BLaER1 treated with 17β-estradiol and CSF1 and Interleukin-3, amounts not matched to agents 10 nM and 100 nM (cell line): Measurements from ENCODE around the gene SKAP2.

Experiments used
- H3K27ac ChIP-seq, 11 experiments: shearing (Covaris generic); formaldehyde crosslinking; 2 replicates each; pipeline ENCODE4 v1.8.1; 2022
- H3K27me3 ChIP-seq, 11 experiments: shearing (Covaris generic); formaldehyde crosslinking; 2 replicates each; pipeline ENCODE4 v1.8.1; 2022
- H3K36me3 ChIP-seq, 11 experiments: shearing (Covaris generic); formaldehyde crosslinking; 2 replicates each; pipeline ENCODE4 v1.8.1; 2022
- H3K4me1 ChIP-seq, 10 experiments: shearing (Covaris generic); formaldehyde crosslinking; 2 replicates each; pipeline ENCODE4 v1.8.1; 2022
- H3K4me2 ChIP-seq, 11 experiments: shearing (Covaris generic); formaldehyde crosslinking; 2 replicates each; pipeline ENCODE4 v1.8.1; 2022
- H3K4me3 ChIP-seq, 10 experiments: shearing (Covaris generic); formaldehyde crosslinking; 2 replicates each; pipeline ENCODE4 v1.8.1; 2022
- H3K9ac ChIP-seq, 11 experiments: shearing (Covaris generic); formaldehyde crosslinking; 2 replicates each; pipeline ENCODE4 v1.8.1; 2022
- H3K9me3 ChIP-seq, 11 experiments: shearing (Covaris generic); formaldehyde crosslinking; replicated peaks in 1 of 11; 2 replicates each; pipeline ENCODE4 v1.8.1; 2022
- H4K20me1 ChIP-seq, 11 experiments: shearing (Covaris generic); formaldehyde crosslinking; 2 replicates each; pipeline ENCODE4 v1.8.1; 2022
- Cebpa-rat ChIP-seq, 11 experiments: shearing (Covaris generic); IDR thresholded peaks; 2 replicates each; pipeline ENCODE4 v1.8.1; 2022

Gene SKAP2

DNA sequence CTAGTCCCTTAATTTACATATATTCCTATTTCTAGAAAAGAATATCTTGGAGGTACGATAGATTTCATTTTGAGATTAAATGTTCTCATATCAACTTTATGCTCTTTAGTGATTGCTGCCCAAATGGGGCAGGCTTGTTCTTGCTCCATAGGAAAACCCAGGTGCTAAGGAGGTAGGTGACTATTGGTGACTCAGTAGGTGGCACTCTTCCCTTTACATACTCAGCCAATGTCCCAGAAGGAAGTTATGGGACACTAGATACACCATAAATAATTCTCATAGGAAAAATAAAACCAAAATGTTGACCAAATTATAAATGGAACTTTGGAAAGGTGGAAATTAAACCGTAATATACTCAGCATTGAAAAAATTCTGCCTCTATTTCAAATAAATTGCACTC is 4.0 kb downstream of the SKAP2 start:
- H3K36me3 ChIP-seq = peaks cover 0 to 3% (median 0%) of the 10 kb centered on the region in 11 experiments; a peak in 1 of 22 replicates
- H3K4me3 ChIP-seq = no peak overlapping the region
- H3K4me2 ChIP-seq = no peak overlapping the region
- no peak for TF ChIP-seq Cebpa-rat (IDR thresholded peaks at IDR 0.05)
- no peaks in the 10 kb centered on the region for H4K20me1 ChIP-seq
- H3K4me1 ChIP-seq = peaks cover 7 to 23% (median 14%) of the 10 kb centered on the region in 10 experiments
- peaks cover 38 to 63% (median 51%) of the 10 kb centered on the region in 11 experiments for H3K27me3 ChIP-seq
- no peak overlapping the region for H3K9ac ChIP-seq
- no peak overlapping the region for H3K27ac ChIP-seq
- H3K9me3 ChIP-seq = peaks cover 14 to 30% (median 24%) of the 10 kb centered on the region in 11 experiments

DNA sequence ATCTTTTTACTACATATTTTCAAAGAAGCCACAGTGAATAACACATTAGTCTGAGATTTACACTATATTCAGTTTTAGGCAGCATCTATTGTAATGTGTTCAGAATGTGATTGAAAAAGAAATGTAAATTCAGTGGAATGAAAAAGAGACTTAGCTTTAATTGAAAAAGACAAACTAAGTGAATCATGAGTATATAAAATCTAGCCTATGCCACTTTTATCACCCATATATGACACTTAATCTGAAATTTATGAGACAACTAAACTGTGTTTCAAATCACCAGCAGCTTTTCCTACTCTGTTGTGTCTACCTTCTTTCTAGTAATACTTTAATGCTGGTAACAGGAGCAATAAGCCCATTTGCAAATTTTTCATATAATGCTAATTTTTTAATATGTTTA is 4.7 kb downstream of the SKAP2 start:
- Histone ChIP-seq H3K9ac (no peak overlapping the region), H3K4me1 (peaks cover 7 to 23% (median 14%) of the 10 kb centered on the region in 10 experiments), H4K20me1 (no peaks in the 10 kb centered on the region), H3K27me3 (peaks cover 44 to 69% (median 54%) of the 10 kb centered on the region in 11 experiments), H3K4me3 (no peak overlapping the region), H3K9me3 (peaks cover 7 to 25% (median 18%) of the 10 kb centered on the region in 11 experiments), H3K36me3 (peaks cover 0 to 2% (median 0%) of the 10 kb centered on the region in 11 experiments; a peak in 1 of 22 replicates), H3K4me2 (no peak overlapping the region), H3K27ac (no peak overlapping the region)
- TF ChIP-seq Cebpa-rat (IDR thresholded peaks at IDR 0.05) = no peak

DNA sequence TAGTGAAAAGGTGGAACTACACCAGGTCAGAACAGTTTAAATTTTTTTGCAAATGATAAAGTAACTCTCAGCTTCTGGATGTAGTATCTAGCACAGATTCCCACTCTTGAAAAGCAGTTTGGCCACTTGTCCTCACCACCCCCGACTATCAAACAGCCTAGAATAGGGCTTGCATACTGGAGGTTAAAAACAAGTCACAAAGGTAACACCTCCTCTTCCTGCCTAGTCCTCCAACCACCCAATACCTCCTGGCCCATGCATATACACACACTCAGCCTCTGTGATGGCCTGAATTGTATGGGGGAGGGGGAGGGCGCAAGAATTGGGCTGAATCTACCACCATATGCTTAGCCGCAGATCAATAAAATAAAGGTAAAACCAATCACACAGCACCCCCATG is 5.7 kb downstream of the SKAP2 start:
- H3K27me3 ChIP-seq = peaks cover 46 to 69% (median 57%) of the 10 kb centered on the region in 11 experiments
- peaks cover 2 to 16% (median 9%) of the 10 kb centered on the region in 10 experiments for H3K4me1 ChIP-seq
- no peak overlapping the region for H3K4me2 ChIP-seq

DNA sequence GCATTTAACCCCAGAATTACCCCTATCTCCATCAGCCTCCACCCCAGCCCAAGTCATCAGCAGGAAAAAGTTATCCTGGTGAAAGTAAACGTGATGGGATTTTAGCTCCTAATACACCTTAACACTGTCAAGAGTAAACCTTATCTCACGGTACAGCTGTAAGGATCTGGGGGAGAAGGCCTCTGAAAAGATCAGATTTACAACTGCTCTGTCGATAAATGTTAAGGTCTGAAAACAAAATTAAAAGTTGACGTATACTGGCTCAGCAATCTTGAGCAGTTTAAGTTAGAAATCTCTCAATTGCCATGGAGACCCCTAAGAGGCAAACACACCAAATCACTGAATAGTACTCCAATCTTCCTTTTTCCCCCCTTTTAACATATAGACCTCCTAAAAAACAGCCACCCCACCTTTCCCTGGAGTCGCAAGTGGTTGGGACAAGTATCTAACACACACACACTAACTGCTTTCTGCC is 6.1 kb downstream of the SKAP2 start:
- H3K9ac ChIP-seq = no peak overlapping the region
- no peak overlapping the region for H3K4me3 ChIP-seq
- H3K4me1 ChIP-seq = peaks cover 0 to 11% (median 5%) of the 10 kb centered on the region in 10 experiments; a peak in 12 of 20 replicates
- peaks cover 46 to 74% (median 58%) of the 10 kb centered on the region in 11 experiments for H3K27me3 ChIP-seq
- peaks cover 0 to 15% (median 9%) of the 10 kb centered on the region in 11 experiments; a peak in 16 of 22 replicates for H3K9me3 ChIP-seq
- no peak overlapping the region for H3K27ac ChIP-seq
- H3K36me3 ChIP-seq = no peaks in the 10 kb centered on the region
- no peaks in the 10 kb centered on the region for H4K20me1 ChIP-seq
- no peak overlapping the region for H3K4me2 ChIP-seq
- TF ChIP-seq Cebpa-rat (IDR thresholded peaks at IDR 0.05) = no peak

More for the DNA sequence above, 5.7 kb downstream of the SKAP2 start:
- H3K9me3 ChIP-seq = peaks cover 0 to 15% (median 9%) of the 10 kb centered on the region in 11 experiments; a peak in 17 of 22 replicates
- no peak overlapping the region for H3K4me3 ChIP-seq
- H3K27ac ChIP-seq = no peak overlapping the region
- H4K20me1 ChIP-seq = no peaks in the 10 kb centered on the region
- no peaks in the 10 kb centered on the region for H3K36me3 ChIP-seq
- TF ChIP-seq Cebpa-rat (IDR thresholded peaks at IDR 0.05) = no peak
- no peak overlapping the region for H3K9ac ChIP-seq

DNA sequence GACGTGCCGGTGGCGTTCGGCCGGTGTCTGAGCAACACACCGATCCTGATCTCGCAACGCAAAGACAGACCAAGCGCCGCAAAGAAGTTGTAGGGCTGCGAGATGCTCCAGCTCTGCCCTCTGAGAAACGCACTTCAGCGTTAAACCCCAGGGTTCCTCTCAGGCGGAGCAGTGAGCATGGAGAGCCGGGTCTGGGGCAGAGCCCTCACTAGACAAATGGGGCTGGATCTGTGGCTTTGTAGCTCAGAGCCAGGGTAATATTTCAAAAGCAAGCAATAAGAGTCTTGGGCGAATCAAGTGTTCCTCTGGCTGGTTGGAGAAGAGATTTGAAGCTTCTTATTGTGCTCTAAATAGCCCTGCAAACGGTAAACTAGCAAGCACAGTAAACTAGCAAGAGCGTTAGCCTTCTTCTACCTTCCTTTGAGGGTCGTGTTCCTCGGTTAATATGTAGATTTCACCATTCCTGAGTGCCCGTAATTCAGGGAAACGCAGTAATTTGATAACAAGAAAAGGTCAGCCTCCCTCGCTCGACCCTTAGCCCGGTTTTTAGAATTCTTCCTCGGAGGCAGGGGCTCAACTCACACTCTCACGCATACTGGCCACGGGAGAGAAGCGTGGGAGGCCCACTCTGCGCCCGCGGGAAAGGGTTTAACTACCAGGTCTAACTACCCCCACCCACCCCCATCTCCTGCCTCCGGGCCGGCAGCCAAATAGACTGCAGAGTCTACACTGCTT is 6.7 kb downstream of the SKAP2 start:
- no peak overlapping the region for H3K4me3 ChIP-seq
- H4K20me1 ChIP-seq = no peaks in the 10 kb centered on the region
- H3K4me1 ChIP-seq = peaks cover 0 to 5% (median 0%) of the 10 kb centered on the region in 10 experiments; a peak in 1 of 20 replicates
- H3K4me2 ChIP-seq = no peak overlapping the region
- H3K27me3 ChIP-seq = peaks cover 46 to 79% (median 61%) of the 10 kb centered on the region in 11 experiments
- TF ChIP-seq Cebpa-rat (IDR thresholded peaks at IDR 0.05) = no peak
- H3K9ac ChIP-seq = no peak overlapping the region
- peaks cover 0 to 15% (median 9%) of the 10 kb centered on the region in 11 experiments; a peak in 16 of 22 replicates for H3K9me3 ChIP-seq
- H3K36me3 ChIP-seq = no peaks in the 10 kb centered on the region
- no peak overlapping the region for H3K27ac ChIP-seq

DNA sequence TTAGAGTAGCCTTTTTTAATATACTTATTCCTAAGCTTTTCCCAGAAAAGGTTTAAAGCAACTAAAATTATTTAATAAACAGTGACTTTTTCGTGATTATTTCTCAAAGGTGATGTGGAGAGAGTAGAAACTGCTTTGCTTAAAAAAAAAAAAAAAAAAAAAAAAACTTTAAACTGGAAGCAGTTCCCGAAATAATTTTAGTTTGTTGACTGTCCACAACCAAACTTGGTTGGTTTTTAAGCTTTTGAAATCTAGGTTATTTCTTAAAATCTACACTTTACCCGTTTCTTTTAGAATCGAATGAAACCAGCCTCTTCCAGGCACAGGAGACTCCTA is 7.3 kb downstream of the SKAP2 start:
- H3K9ac ChIP-seq = no peak overlapping the region
- no peaks in the 10 kb centered on the region for H4K20me1 ChIP-seq
- TF ChIP-seq Cebpa-rat (IDR thresholded peaks at IDR 0.05) = no peak
- H3K4me2 ChIP-seq = no peak overlapping the region
- no peak overlapping the region for H3K27ac ChIP-seq
- H3K9me3 ChIP-seq = peaks cover 0 to 15% (median 9%) of the 10 kb centered on the region in 11 experiments; a peak in 16 of 22 replicates
- H3K4me1 ChIP-seq = peaks cover 0 to 5% (median 0%) of the 10 kb centered on the region in 10 experiments; a peak in 1 of 20 replicates
- H3K27me3 ChIP-seq = peaks cover 47 to 84% (median 61%) of the 10 kb centered on the region in 11 experiments
- H3K4me3 ChIP-seq = no peak overlapping the region
- no peaks in the 10 kb centered on the region for H3K36me3 ChIP-seq

DNA sequence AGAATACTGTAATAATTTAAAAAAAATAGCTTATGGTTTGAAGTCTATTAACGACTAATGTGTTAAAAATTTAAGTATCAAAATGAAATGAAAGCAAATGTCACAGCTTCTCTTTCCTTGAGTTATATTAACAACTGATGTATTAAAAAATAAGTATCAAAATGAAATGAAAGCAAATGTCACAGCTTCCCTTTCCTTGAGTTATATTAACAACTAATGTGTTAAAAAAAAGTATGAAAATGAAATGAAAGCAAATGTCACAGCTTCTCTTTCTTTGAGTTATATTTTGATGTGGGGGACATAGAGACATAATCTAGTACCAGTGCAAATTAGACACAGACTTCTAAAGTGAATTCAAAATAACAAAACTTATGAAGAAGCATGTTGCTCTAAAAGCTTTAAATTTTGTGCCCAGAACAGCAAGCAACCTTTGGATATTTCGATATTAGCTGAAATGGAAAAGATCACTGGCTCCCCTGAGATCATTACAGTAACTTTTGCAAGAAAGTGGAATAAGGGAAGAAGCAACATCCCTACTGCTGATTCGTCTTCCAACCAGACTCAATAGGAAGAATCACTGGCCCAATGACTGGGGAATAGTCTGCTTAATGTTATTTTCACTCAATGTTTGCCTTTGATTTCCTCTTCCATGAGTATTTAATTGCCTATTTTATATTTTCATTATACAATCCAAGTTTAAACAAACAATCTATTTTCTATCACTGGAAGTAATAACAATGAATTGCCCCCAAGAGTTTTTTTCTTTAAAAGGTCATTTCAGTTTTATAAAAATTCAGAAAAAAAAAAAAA is 8.0 kb downstream of the SKAP2 start:
- Histone ChIP-seq H3K36me3 (no peaks in the 10 kb centered on the region), H3K4me3 (no peak overlapping the region), H3K4me1 (peaks cover 0 to 5% (median 0%) of the 10 kb centered on the region in 10 experiments; a peak in 1 of 20 replicates), H3K27ac (no peak overlapping the region), H3K4me2 (no peak overlapping the region), H3K9me3 (peaks cover 0 to 15% (median 9%) of the 10 kb centered on the region in 11 experiments; a peak in 16 of 22 replicates), H3K27me3 (peaks cover 51 to 88% (median 61%) of the 10 kb centered on the region in 11 experiments), H4K20me1 (no peaks in the 10 kb centered on the region), H3K9ac (no peak overlapping the region)
- no peak for TF ChIP-seq Cebpa-rat (IDR thresholded peaks at IDR 0.05)

DNA sequence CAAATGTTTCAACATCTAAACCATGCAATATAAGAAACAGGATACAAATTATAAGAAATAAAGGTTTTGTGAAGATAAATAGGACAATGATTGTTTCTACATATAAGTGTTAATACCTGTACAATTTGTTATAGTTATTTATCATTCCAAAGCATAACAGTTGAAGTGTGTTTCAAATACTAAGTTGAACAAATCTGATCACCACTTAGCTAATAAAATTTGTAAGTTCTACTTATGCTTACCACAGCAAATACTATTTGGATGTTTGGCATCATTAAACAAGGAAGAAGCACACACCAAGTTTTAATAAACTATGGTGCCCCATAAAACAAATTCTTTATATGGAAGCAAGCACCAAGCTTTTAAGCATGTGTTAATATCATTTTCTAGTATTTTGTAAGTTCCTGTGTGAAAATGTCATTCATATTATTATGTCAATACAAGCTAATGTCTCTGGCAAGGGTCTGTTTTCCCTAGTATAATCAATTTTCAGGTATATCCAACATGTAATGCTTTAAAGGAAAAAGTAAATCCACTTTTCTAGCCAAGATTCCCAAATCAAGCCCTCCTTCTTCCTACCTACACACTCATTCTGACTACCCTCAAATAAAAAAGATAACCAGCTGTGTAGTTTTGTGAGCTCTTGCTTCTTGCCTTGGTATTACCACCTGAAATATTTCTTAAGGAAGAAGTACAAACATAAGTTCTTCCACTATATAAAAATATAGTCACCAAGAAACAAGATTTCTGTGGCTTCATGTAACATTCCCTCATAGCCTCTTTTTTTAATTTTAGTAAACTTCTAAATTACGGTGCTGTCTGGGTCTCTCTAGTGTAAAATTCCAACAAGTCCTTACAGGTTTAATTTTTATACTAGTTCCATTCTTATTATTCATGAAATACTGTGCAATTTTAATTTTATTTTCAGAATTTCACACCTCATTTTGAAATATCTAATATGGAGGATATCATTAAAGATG is 9.2 kb downstream of the SKAP2 start:
- peaks cover 0 to 15% (median 9%) of the 10 kb centered on the region in 11 experiments; a peak in 16 of 22 replicates for H3K9me3 ChIP-seq
- H3K4me2 ChIP-seq = no peak overlapping the region
- H3K36me3 ChIP-seq = no peaks in the 10 kb centered on the region
- TF ChIP-seq Cebpa-rat (IDR thresholded peaks at IDR 0.05) = no peak
- no peaks in the 10 kb centered on the region for H3K4me1 ChIP-seq
- H3K4me3 ChIP-seq = no peak overlapping the region
- no peak overlapping the region for H3K27ac ChIP-seq
- peaks cover 51 to 82% (median 58%) of the 10 kb centered on the region in 11 experiments for H3K27me3 ChIP-seq
- no peaks in the 10 kb centered on the region for H4K20me1 ChIP-seq
- no peak overlapping the region for H3K9ac ChIP-seq
